ENCODE data around the gene ESF1. TPM values are rescaled to one million over a fixed set of nuclear protein-coding genes. Genes with fewer than 3 reads are reported as not detected.

The ESF1 gene
- total and polyA plus RNA-seq, 8 donors: 4.7 to 22.0 (median 8.4) TPM

DNA sequence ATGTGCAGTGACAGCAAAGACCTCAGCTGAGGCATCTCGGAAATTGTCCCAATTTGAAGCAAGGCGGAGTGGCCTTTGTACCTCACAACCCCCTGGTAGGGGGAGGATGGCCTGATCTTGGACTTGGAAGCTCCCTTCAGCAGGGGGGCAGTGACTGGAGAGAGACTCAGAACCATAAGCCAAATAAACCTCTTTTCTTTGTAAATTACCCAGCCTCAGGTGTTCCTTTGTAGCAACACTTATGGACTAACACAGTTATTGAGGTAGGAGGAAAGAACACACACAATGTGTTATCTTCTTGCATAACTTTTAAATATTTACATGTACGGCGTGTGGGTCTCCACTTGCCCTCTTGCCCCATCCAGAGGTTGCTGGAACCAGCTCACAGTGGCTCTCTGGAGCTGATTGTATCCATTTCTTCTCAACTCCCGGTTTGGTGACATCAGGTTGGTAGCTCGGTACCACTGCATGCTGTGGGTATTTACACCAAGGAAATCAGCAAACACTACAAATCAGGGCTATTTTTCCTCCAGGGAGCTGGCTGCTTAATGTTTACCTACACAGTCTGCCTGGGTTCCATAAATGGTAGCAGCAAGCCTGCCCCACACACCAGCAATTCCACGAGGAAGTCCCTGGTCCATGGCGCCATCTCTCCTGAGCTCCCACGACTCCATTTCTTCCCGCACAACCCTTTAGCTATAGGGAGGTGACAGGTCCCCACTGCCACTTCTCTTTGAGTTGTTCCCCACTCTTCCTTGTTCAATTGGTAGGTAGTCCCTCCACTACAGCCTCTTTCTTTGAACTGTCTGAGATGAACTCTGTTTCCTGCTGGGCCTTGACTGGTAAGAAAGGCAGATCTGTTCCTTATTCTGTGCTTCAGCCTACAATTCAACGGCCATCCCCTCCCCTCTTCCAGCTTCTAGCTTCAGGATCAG is 91.7 kb downstream of the ESF1 start:
- WGBS, 5 donors: 73 to 80% (median 74%) methylated on average over 11 of the region's 11 CpGs
- no peaks in the 10 kb centered on the region for H3K36me3 ChIP-seq
- H3K27me3 ChIP-seq: no peaks in the 10 kb centered on the region
- no peak overlapping the region for H3K4me3 ChIP-seq
- no peaks in the 10 kb centered on the region for H3K9me3 ChIP-seq
- intact Hi-C loops (cut with DNase I; ENCODE audit: low total_unique reads): no loop called here
- H3K27ac ChIP-seq: no peak overlapping the region
- DNase-seq: no peak
- no peaks in the 10 kb centered on the region for H3K4me1 ChIP-seq
- no peak for TF ChIP-seq CTCF (IDR thresholded peaks at IDR 0.05)
- no peak for TF ChIP-seq EP300 (IDR thresholded peaks at IDR 0.05)
- TF ChIP-seq POLR2A (IDR thresholded peaks at IDR 0.05): no peak
- TF ChIP-seq POLR2AphosphoS5 (IDR thresholded peaks at IDR 0.05): no peak

DNA sequence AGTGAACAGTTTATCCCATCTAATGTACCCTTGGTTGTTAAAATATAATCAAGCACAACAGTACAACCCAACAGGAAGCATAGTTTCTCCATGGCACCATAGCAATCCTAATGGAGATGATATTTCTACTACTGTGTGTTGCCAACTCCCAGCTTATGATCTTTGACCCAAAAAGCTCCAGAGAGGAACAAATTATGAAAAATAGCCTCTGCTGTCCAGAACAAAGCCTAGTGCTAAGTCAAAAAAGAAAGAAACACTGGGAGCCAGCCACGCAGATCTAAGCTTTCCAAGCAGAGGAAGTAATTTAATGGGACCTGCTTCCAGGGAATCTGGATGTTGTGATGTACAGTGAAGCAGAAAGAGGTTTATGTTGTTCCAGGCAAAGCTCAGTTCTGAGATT is 93.8 kb downstream of the ESF1 start:
- no peaks in the 10 kb centered on the region for H3K27me3 ChIP-seq
- no peaks in the 10 kb centered on the region for H3K36me3 ChIP-seq
- no peaks in the 10 kb centered on the region for H3K4me1 ChIP-seq
- peak in 1 of 2 donors; percentile 35 for DNase-seq
- TF ChIP-seq CTCF (IDR thresholded peaks at IDR 0.05) (no peak), POLR2AphosphoS5 (IDR thresholded peaks at IDR 0.05) (no peak), POLR2A (IDR thresholded peaks at IDR 0.05) (no peak), EP300 (IDR thresholded peaks at IDR 0.05) (no peak)
- H3K4me3 ChIP-seq: no peak overlapping the region
- intact Hi-C loops (cut with DNase I; ENCODE audit: low total_unique reads): no loop called here
- peak overlapping the region in 1 of 5 donors; percentile 16 for H3K27ac ChIP-seq
- no peaks in the 10 kb centered on the region for H3K9me3 ChIP-seq
- WGBS, 5 donors: 45 to 71% (median 67%) methylated on average over 1 of the region's 1 CpG

GRCh38 chr20:13687815-13688214 is 96.9 kb downstream of the ESF1 start:
- H3K9me3 ChIP-seq: no peaks in the 10 kb centered on the region
- H3K36me3 ChIP-seq: no peaks in the 10 kb centered on the region
- 74 to 92% (median 85%) methylated on average over 3 of the region's 3 CpGs for WGBS, 5 donors
- H3K27ac ChIP-seq: no peak overlapping the region
- no peaks in the 10 kb centered on the region for H3K27me3 ChIP-seq
- TF ChIP-seq POLR2AphosphoS5 (IDR thresholded peaks at IDR 0.05): no peak
- TF ChIP-seq POLR2A (IDR thresholded peaks at IDR 0.05): no peak
- no peak for TF ChIP-seq CTCF (IDR thresholded peaks at IDR 0.05)
- TF ChIP-seq EP300 (IDR thresholded peaks at IDR 0.05): no peak
- intact Hi-C loops (cut with DNase I; ENCODE audit: low total_unique reads): no loop called here
- H3K4me1 ChIP-seq: no peaks in the 10 kb centered on the region
- no peak for DNase-seq
- H3K4me3 ChIP-seq: no peak overlapping the region

DNA sequence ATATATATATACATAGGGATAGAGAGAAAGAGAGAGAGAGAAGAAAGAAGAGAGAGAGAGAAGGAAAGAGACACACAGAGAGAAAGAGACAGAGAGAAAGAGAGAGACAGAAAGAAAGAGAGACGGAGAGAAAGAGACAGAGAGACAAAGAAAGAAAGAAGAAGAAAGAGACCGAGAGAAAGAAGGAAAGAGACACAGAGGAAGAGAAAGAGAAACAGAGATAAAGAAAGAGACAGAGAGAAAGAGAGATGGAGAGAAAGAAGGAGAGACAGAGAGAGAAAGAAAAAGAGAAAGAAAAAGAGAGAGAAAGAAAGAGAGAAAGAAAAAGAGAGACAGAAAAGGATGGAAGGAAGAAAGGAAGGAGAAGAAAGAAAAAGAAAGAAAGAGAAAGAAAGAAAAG is 99.1 kb downstream of the ESF1 start:
- Histone ChIP-seq H3K4me3 (no peak overlapping the region), H3K9me3 (no peaks in the 10 kb centered on the region), H3K27me3 (no peaks in the 10 kb centered on the region), H3K27ac (no peak overlapping the region), H3K4me1 (no peaks in the 10 kb centered on the region), H3K36me3 (no peaks in the 10 kb centered on the region)
- WGBS, 5 donors: 90 to 96% (median 91%) methylated on average over 2 of the region's 2 CpGs
- TF ChIP-seq POLR2A (IDR thresholded peaks at IDR 0.05) (no peak), POLR2AphosphoS5 (IDR thresholded peaks at IDR 0.05) (no peak), EP300 (IDR thresholded peaks at IDR 0.05) (no peak), CTCF (IDR thresholded peaks at IDR 0.05) (no peak)
- no peak for DNase-seq
- intact Hi-C loops (cut with DNase I; ENCODE audit: low total_unique reads): no loop called here

All from stomach (tissue), 9 donors.